DMS79 (cell line): ENCODE data around the gene DOCK3.
"Not testable (repeated sequence)": the region's sequence is repeated elsewhere in the genome, so short reads cannot be mapped to it uniquely, and the experiment has no call there.

Experiments used
- DNase-seq: peaks from one replicate; lab custom pipeline; 2025; lab: John Stamatoyannopoulos, UW

Gene DOCK3

GRCh38 chr3:50804376-50804775, 129.6 kb downstream of the DOCK3 start:
- not testable (repeated sequence) for DNase-seq

GRCh38 chr3:50805321-50805720, 130.6 kb downstream of the DOCK3 start:
- no peak for DNase-seq

GRCh38 chr3:50806031-50806430, 131.3 kb downstream of the DOCK3 start:
- DNase-seq, result no peak

GRCh38 chr3:50806806-50807205, 132.1 kb downstream of the DOCK3 start:
- no peak for DNase-seq

GRCh38 chr3:50807266-50807665, 132.5 kb downstream of the DOCK3 start:
- DNase-seq, result no peak

- no peak for DNase-seq
Observed at GRCh38 chr3:50811893-50812292, 137.2 kb downstream of the DOCK3 start.

GRCh38 chr3:50815844-50816243, 141.1 kb downstream of the DOCK3 start:
- no peak for DNase-seq

- no peak for DNase-seq
Observed at GRCh38 chr3:50816894-50817293, 142.2 kb downstream of the DOCK3 start.

GRCh38 chr3:50817756-50818529, 143.2 kb downstream of the DOCK3 start:
- no peak for DNase-seq

GRCh38 chr3:50819882-50820281, 145.2 kb downstream of the DOCK3 start:
- DNase-seq, result no peak

- no peak for DNase-seq
Observed at GRCh38 chr3:50825841-50826240, 151.1 kb downstream of the DOCK3 start.

GRCh38 chr3:50830451-50830850, 155.7 kb downstream of the DOCK3 start:
- no peak for DNase-seq

GRCh38 chr3:50831009-50831408, 156.3 kb downstream of the DOCK3 start:
- not testable (repeated sequence) for DNase-seq

- no peak for DNase-seq
Observed at GRCh38 chr3:50840983-50841489, 166.3 kb downstream of the DOCK3 start.

- no peak for DNase-seq
Observed at GRCh38 chr3:50848308-50848707, 173.6 kb downstream of the DOCK3 start.

GRCh38 chr3:50850639-50851511, 176.1 kb downstream of the DOCK3 start:
- no peak for DNase-seq

GRCh38 chr3:50853936-50854335, 179.2 kb downstream of the DOCK3 start:
- no peak for DNase-seq

GRCh38 chr3:50862221-50862620, 187.5 kb downstream of the DOCK3 start:
- no peak for DNase-seq

- DNase-seq, result no peak
Observed at GRCh38 chr3:50873376-50874157, 198.8 kb downstream of the DOCK3 start.

- DNase-seq, result not testable (repeated sequence)
Observed at GRCh38 chr3:50874876-50875275, 200.1 kb downstream of the DOCK3 start.

- DNase-seq, result no peak
Observed at GRCh38 chr3:50876947-50877346, 202.2 kb downstream of the DOCK3 start.

- DNase-seq, result not testable (repeated sequence)
Observed at GRCh38 chr3:50882733-50883132, 208.0 kb downstream of the DOCK3 start.
